T-helper 1 cell (primary cell): ENCODE data around the gene JPT1.
A peak's percentile ranks its signal among the peaks of the same experiment; 100 is the strongest.
"Not testable (repeated sequence)": the region's sequence is repeated elsewhere in the genome, so short reads cannot be mapped to it uniquely, and the experiment has no call there.

Experiments used
- DNase-seq, 5 donors: peaks; one replicate each; pipeline ENCODE4 v3.0.0-alpha.2; 2012 to 2020

Gene JPT1

GRCh38 chr17:75155191-75155601 lies 884 bp upstream of the JPT1 start:
- no peak for DNase-seq

DNA sequence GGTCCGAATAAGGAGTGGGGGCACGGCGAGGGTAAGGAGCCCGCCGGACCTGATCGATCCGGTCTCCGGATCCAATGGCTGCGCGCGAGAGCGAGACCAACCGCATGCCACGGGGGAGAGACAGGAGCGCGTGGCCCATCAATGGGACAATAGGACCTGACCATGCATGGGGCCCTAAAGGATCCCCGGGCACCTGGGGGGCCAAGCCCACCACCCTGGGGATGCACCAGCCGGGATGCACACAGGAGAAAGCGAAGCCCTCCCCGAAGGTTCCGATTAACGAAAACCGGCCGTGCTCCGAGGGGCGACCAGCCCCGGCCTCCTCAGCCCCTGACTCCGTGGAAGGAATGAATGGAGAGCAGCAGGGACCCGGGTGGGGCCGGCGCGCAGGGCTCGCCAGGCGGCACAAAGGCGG lies 525 bp downstream of the JPT1 start:
- peak in 1 of 5 donors; percentile 38 for DNase-seq

GRCh38 chr17:75152922-75153779 lies 1.2 kb downstream of the JPT1 start:
- DNase-seq, result peak in 1 of 5 donors; percentile 24

DNA sequence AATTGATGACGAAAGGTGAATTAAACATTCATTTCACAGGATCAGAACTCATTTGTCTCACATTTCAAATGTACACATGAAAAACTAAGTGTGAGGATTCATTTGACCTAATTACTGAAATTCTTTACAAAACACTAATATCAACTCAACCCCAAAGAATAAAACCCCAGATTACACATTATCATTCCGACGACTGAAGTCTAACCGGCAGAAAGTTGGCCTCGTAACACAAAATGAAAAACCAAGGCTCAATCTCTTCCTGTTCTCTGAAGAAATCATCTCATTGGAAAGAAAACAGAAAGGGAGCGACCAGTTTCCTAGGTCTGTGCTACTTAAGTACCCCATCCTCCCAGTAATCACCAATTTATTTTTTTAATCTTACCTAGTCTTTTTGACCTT lies 1.8 kb downstream of the JPT1 start:
- DNase-seq, result no peak

- no peak for DNase-seq
These were observed 2.4 kb downstream of the JPT1 start for GRCh38 chr17:75151930-75152329.

DNA sequence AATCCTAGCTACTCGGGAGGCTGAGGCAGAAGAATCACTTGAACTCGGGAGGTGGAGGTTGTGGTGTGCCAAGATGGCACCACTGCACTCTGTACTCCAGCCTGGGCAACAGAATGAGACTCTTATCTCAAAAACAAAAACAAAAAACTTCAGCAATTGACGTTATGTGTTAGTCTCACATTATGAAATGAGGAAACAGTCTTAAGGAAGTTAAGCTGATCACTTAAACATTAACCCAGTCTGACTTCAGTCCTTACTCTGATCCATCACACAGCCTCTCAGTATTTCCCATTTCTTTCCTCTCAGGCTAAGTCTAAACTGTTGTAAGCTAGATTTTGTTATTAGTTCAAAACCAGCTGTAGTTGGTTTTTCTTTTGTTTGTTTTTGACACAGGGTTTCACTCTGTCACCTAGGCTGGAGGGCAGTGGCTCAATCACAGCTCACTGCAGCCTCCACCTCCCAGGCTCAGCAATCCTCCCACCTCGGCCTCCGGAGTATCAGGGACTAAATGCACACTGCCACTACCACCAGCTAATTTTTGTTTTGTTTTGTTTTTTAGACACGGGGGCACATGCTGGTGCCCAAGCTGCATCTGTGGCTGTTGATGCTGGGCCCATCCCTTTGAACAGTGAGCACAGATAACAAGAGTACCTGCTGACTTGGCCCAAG lies 6.3 kb downstream of the JPT1 start:
- DNase-seq, result no peak

DNA sequence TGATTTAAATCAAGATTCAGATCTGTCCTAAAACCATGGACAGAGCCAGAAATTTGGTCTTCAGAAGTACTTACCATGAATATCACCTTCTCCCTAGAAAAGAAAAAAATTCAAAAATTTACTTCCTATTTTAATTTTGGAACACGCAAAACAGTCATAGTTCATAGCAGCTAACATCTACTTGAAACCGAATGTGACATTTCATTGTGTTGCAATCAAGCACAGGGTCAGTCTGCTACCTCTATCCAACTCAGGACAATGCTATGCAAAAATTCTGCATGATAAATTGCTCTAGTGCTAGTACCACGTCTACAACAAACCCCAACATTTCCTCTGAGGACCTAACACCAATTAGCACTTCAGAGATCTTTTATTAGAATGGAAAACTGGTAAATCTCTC lies 7.7 kb downstream of the JPT1 start:
- no peak for DNase-seq

- no peak for DNase-seq
These were observed 9.3 kb downstream of the JPT1 start for GRCh38 chr17:75144816-75145512.

DNA sequence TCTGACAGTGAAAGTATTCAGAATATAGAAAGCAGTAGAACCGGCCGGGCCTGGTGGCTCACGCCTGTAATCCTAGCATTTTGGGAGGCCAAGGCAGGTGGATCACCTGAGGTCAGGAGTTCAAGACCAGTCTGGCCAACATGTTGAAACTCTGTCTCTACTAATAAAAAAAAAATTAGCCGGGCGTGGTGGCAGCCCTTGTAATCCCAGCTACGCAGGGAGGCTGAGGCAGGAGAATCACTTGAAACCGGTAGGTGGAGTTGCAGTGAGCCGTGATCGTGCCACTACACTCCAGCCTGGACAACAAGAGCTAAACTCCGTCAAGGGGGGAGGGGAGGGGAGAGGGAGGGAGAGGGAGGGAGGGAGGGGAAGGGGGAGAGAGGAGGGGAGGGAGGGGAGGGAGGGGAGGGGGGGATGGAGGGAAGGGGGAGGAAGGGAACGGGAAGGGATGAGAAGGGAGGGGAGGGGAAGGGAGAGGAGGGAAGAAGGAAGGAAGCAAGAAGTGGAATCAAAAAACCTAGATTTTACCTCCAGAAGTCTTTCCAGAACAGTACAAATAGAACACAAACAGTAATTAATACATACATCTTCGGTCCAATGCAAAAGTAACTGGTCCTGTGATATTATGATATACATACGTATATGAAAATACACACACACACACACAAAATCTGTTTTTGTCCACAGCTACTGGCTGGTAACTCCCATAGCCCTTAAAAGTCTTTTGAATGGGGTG lies 11.9 kb downstream of the JPT1 start:
- DNase-seq, result no peak

DNA sequence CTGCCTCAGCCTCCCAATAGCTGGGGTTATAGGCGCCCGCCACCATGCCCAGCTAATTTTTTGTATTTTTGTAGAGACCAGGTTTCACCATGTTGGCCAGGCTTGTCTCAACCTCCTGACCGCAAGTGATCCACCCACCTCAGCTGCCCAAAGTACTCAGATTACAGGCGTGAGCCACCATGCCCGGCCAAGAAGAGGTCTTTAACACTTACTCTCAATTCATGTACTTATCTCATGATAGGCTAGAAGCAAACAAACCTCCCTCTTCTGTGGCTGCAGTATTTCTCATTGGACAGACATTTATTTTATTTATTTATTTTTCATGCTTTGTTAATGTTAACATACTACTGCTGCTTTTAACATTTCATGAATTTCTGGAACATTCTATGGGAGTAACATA lies 15.8 kb downstream of the JPT1 start:
- no peak for DNase-seq

DNA sequence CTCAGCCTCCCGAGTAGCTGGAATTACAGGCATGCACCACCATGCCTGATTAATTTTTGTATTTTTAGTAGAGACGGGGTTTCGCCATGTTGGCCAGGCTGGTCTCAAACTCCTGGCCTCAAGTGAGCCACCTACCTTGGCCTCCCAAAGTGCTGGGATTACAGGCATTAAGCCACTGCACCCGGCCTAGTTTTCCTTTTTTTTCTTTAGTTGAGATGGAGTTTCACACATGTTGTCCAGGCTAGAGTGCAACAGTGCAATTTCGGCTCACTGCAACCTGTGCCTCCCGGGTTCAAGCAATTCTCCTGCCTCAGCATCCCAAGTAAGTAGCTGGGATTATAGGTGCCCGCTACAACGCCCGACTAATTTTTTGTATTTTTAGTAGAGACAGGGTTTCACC lies 16.6 kb downstream of the JPT1 start:
- DNase-seq, result not testable (repeated sequence)

DNA sequence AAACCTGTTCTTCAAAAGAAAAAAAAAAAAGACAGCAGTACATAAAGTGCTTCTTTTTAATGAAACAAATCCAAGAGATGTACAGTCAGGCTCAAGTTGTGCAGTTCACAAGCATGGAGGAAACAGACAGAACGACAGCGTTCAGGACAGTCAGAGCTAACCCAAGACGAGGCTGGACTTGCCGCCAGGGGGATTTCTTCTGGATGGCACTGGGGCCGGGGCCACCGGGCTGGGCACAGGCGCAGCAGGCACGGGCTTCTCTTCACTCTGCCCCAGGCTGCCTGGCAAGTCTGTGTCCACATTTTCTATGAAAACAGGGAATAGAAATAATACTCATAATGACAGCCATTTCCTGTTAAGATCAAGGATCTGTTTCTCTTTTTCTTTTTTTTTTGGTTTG lies 18.4 kb downstream of the JPT1 start:
- no peak for DNase-seq

GRCh38 chr17:75135452-75135851 lies 18.9 kb downstream of the JPT1 start:
- DNase-seq, result no peak

- DNase-seq, result not testable (repeated sequence)
These were observed 20.5 kb downstream of the JPT1 start for GRCh38 chr17:75133607-75134347.

GRCh38 chr17:75133001-75133400 lies 21.3 kb downstream of the JPT1 start:
- DNase-seq, result no peak

GRCh38 chr17:75132018-75133000 lies 22.0 kb downstream of the JPT1 start:
- not testable (repeated sequence) for DNase-seq

- peak; percentile 33 to 73 (median 38) for DNase-seq
These were observed 22.9 kb downstream of the JPT1 start, which contains the start of gene NT5C for GRCh38 chr17:75131278-75132017. TSS of gene NT5C (minus strand) at chr17:75131742. CDS start at chr17:75131707, 35 bp downstream.

DNA sequence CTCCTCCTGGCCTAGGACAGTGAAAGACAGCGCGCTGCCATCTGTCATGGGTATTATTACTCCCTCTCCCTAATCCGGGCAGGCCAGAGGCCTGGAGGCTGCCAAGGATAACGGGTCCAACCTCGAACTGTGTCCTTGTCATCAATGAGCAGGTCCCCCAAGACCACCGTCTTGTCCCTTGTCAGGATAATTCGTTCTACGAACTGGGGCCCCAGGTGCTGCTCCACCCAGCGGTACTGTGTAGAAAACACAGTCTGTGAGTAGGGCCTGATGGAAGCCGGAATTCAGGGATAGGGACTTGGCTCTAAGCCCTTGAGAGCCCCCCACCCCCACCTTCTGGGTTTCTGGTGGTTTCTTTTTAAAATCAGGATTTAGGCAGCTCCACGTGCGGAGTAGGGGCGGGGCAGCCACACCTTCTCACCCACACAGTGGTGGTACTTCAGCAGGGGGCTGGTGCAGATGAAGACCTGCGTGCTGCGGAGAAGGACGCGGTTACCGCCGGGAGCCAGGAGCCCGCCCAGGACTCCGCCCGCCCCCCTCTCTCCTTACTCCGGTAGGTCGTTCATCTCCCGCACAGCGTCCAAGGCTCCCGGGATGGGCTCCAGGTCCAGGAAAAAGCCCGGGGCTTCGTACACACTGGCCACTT lies 23.6 kb downstream of the JPT1 start:
- DNase-seq, result peak in 4 of 5 donors; percentile 20 to 57 (median 31)

GRCh38 chr17:75130059-75130631 lies 24.2 kb downstream of the JPT1 start:
- DNase-seq, result no peak
